ENCODE data around the gene CHIA. TPM values are rescaled to one million over a fixed set of nuclear protein-coding genes. Genes with fewer than 3 reads are reported as not detected.

Gene CHIA
- total RNA-seq, 2 donors from 2014 or later, result not detected

GRCh38 chr1:111249960-111250359 is 40.7 kb upstream of the CHIA start:
- Histone ChIP-seq H3K27me3 (no peaks in the 10 kb centered on the region), H3K4me3 (no peak overlapping the region), H3K4me1 (peaks cover 3% of the 10 kb centered on the region), H3K27ac (no peak overlapping the region), H3K36me3 (replicated peaks in 1 of 2; ENCODE audit: insufficient read depth in 1 of 2, low read depth in 2 of 2) (no peaks in the 10 kb centered on the region), H3K9me3 (no peaks in the 10 kb centered on the region)
- intact Hi-C loops (cut with DNase I), result no loop called here
- no peak for TF ChIP-seq CTCF (IDR thresholded peaks at IDR 0.05)
- no peak for TF ChIP-seq POLR2A (IDR thresholded peaks at IDR 0.05)
- ATAC-seq (no peak), DNase-seq (no peak)
- 73 to 75% methylated on average over 4 of the region's 4 CpGs for WGBS, 2 donors

GRCh38 chr1:111251570-111251969 is 39.1 kb upstream of the CHIA start:
- Histone ChIP-seq H3K4me3 (no peak overlapping the region), H3K9me3 (no peaks in the 10 kb centered on the region), H3K27ac (no peak overlapping the region), H3K36me3 (replicated peaks in 1 of 2; ENCODE audit: insufficient read depth in 1 of 2, low read depth in 2 of 2) (no peaks in the 10 kb centered on the region), H3K27me3 (no peaks in the 10 kb centered on the region), H3K4me1 (no peaks in the 10 kb centered on the region)
- DNase-seq, result no peak
- WGBS, 2 donors, result 80 to 81% methylated on average over 8 of the region's 8 CpGs
- ATAC-seq, result no peak
- intact Hi-C loops (cut with DNase I), result no loop called here
- no peak for TF ChIP-seq CTCF (IDR thresholded peaks at IDR 0.05)
- no peak for TF ChIP-seq POLR2A (IDR thresholded peaks at IDR 0.05)

GRCh38 chr1:111252786-111253185 is 37.9 kb upstream of the CHIA start:
- intact Hi-C loops (cut with DNase I), result no loop called here
- no peaks in the 10 kb centered on the region for H3K27me3 ChIP-seq
- no peak overlapping the region for H3K27ac ChIP-seq

GRCh38 chr1:111253876-111254275 is 36.8 kb upstream of the CHIA start:
- DNase-seq (no peak), ATAC-seq (no peak)
- no peaks in the 10 kb centered on the region for H3K36me3 ChIP-seq (replicated peaks in 1 of 2; ENCODE audit: insufficient read depth in 1 of 2, low read depth in 2 of 2)
- H3K4me3 ChIP-seq, result no peak overlapping the region
- no peaks in the 10 kb centered on the region for H3K4me1 ChIP-seq
- intact Hi-C loops (cut with DNase I), result no loop called here
- no peaks in the 10 kb centered on the region for H3K27me3 ChIP-seq
- no peak for TF ChIP-seq CTCF (IDR thresholded peaks at IDR 0.05)
- no peaks in the 10 kb centered on the region for H3K9me3 ChIP-seq
- WGBS, 2 donors, result 57 to 71% methylated on average over 1 of the region's 1 CpG
- no peak overlapping the region for H3K27ac ChIP-seq

More at GRCh38 chr1:111252786-111253185, 37.9 kb upstream of the CHIA start:
- Histone ChIP-seq H3K4me3 (no peak overlapping the region), H3K4me1 (no peaks in the 10 kb centered on the region), H3K9me3 (no peaks in the 10 kb centered on the region), H3K36me3 (replicated peaks in 1 of 2; ENCODE audit: insufficient read depth in 1 of 2, low read depth in 2 of 2) (no peaks in the 10 kb centered on the region)
- TF ChIP-seq POLR2A (IDR thresholded peaks at IDR 0.05) (no peak), CTCF (IDR thresholded peaks at IDR 0.05) (no peak)
- ATAC-seq (no peak), DNase-seq (no peak)
- 79 to 93% methylated on average over 2 of the region's 2 CpGs for WGBS, 2 donors

- TF ChIP-seq POLR2A (IDR thresholded peaks at IDR 0.05), result no peak
- no peak for TF ChIP-seq CTCF (IDR thresholded peaks at IDR 0.05)
Observed at GRCh38 chr1:111256988-111257658, 33.5 kb upstream of the CHIA start.

More at GRCh38 chr1:111256988-111257658, 33.5 kb upstream of the CHIA start:
- 70 to 73% methylated on average over 8 of the region's 8 CpGs for WGBS, 2 donors
- intact Hi-C loops (cut with DNase I), result no loop called here
- no peak for DNase-seq
- ATAC-seq, result no peak
- Histone ChIP-seq H3K4me3 (no peak overlapping the region), H3K27ac (no peak overlapping the region), H3K9me3 (no peaks in the 10 kb centered on the region), H3K27me3 (no peaks in the 10 kb centered on the region), H3K36me3 (replicated peaks in 1 of 2; ENCODE audit: insufficient read depth in 1 of 2, low read depth in 2 of 2) (no peaks in the 10 kb centered on the region), H3K4me1 (no peaks in the 10 kb centered on the region)
